ENCODE data around the gene SRRD.

The SRRD gene

DNA sequence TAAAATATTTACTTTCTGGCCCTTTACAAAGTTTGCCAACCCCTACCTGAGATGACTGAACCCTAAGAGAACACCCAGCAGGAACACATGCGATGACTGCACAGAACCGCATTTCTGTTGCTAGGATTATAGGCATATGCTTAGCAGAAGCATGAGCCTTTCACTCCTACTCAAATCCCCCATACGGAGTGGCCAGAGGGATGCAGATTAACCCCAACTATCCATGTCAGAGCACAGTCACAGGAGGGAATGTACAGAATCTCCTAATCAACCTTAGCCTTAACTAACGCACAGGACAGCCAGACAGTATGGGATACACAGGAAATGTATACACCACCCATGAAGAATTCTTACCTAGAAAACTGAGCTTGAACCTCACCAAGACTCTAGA is 6.3 kb upstream of the SRRD start:
- Histone ChIP-seq H3K27ac (no peak overlapping the region), H3K4me3 (IDR thresholded peaks at IDR 0.05; ENCODE audit: insufficient read depth, low read depth, low read length) (no peak overlapping the region), H3K4me1 (ENCODE audit: low read depth, poor library complexity, severe bottlenecking) (peaks cover 26% of the 10 kb centered on the region), H3K36me3 (ENCODE audit: insufficient read depth) (no peaks in the 10 kb centered on the region), H2AFZ (ENCODE audit: low read depth) (no peak overlapping the region), H4K20me1 (ENCODE audit: insufficient read depth) (no peaks in the 10 kb centered on the region), H3K9ac (no peak overlapping the region), H3K27me3 (ENCODE audit: insufficient read depth, low read depth) (no peaks in the 10 kb centered on the region), H3K79me2 (ENCODE audit: insufficient read depth, low read depth) (peaks cover 4% of the 10 kb centered on the region; the same call in 1 of the 2 replicates), H3K4me2 (no peak overlapping the region)
- TF ChIP-seq, protein P1, sequence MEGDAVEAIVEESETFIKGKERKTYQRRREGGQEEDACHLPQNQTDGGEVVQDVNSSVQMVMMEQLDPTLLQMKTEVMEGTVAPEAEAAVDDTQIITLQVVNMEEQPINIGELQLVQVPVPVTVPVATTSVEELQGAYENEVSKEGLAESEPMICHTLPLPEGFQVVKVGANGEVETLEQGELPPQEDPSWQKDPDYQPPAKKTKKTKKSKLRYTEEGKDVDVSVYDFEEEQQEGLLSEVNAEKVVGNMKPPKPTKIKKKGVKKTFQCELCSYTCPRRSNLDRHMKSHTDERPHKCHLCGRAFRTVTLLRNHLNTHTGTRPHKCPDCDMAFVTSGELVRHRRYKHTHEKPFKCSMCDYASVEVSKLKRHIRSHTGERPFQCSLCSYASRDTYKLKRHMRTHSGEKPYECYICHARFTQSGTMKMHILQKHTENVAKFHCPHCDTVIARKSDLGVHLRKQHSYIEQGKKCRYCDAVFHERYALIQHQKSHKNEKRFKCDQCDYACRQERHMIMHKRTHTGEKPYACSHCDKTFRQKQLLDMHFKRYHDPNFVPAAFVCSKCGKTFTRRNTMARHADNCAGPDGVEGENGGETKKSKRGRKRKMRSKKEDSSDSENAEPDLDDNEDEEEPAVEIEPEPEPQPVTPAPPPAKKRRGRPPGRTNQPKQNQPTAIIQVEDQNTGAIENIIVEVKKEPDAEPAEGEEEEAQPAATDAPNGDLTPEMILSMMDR (conservative IDR thresholded peaks at IDR 0.05; ENCODE audit: low read depth, low read length) = no peak

DNA sequence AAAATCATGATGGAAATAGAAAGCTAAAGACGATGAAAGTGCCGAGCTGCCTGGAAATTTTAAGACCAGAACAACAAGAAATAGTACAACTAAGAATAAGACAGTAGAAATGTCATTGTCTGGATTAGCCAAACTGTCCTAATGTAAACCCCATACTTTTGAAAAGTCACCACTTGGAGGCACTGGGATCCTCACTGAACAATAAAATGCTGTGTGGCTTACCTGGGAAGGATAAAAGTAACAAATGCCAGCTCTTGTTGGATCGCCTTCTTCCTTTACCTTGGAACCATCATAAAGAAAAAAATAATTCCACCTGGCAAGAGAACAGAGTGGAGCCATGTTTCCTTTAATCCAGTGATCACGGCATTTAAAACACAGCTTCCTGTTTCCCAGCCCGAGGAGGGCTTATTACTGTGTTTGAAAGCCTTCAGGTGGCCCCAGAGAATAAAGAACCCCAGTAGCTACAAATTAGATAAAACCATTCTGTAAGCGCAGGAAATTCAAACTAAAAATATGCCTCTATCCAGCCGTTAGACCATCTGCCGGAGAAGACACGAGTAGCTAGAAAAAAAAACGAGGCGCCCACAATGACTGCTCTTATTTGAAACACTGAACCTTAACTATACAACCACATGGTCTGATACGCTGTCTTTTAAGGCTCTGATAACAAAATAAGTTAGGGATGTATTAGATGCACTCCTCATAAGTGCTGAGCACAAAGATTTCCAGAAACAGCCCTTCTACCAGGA is 4.5 kb upstream of the SRRD start:
- Histone ChIP-seq H3K36me3 (ENCODE audit: insufficient read depth) (no peaks in the 10 kb centered on the region), H3K4me3 (IDR thresholded peaks at IDR 0.05; ENCODE audit: insufficient read depth, low read depth, low read length) (no peak overlapping the region), H3K27ac (no peak overlapping the region), H3K4me2 (no peak overlapping the region), H2AFZ (ENCODE audit: low read depth) (no peak overlapping the region), H3K4me1 (ENCODE audit: low read depth, poor library complexity, severe bottlenecking) (peaks cover 31% of the 10 kb centered on the region), H4K20me1 (ENCODE audit: insufficient read depth) (no peaks in the 10 kb centered on the region), H3K79me2 (ENCODE audit: insufficient read depth, low read depth) (peaks cover 16% of the 10 kb centered on the region; the same call in 1 of the 2 replicates), H3K27me3 (ENCODE audit: insufficient read depth, low read depth) (no peaks in the 10 kb centered on the region), H3K9ac (no peak overlapping the region)
- TF ChIP-seq, protein P1 (conservative IDR thresholded peaks at IDR 0.05; ENCODE audit: low read depth, low read length) = no peak

DNA sequence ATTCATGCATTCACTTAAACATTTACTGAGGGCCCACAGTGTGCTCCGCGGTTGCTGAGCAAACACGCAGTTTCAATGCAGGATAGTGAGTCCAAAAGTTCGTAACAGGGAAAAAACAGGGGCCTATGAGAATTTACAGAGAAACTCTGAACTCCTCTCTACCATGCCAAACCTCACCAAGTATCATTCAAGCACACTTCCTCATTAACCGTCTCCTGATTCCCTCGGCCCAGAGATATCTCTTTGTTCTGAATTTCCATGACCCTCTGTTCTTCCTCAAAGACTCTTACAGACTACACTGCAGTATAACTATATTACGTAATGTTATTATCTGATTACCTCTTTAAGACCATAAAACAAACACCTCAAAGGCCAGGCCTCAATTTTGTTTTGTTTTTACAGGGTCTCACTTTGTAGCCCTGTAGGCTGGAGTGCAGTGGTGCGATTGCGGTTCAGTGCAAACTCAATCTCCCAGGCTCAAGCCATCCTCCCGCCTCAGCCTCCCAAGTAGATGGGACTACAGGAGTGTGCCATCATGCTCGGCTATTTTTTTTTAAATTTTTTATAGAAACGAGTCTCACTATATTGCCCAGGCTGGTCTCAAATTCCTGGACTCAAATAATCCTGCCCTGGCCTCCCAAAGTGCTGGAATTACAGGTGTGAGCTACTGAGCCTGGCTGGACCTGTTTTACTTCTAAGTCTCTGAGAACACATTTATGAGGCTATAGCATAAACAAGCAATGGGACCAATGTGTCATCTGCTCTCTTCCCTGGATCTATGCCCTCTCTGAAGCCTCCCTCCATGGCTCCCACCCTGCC is 3.7 kb upstream of the SRRD start:
- Histone ChIP-seq H3K27me3 (ENCODE audit: insufficient read depth, low read depth) (no peaks in the 10 kb centered on the region), H3K9ac (no peak overlapping the region), H3K4me2 (no peak overlapping the region), H3K27ac (no peak overlapping the region), H3K36me3 (ENCODE audit: insufficient read depth) (no peaks in the 10 kb centered on the region), H3K79me2 (ENCODE audit: insufficient read depth, low read depth) (peaks cover 22% of the 10 kb centered on the region; the same call in 1 of the 2 replicates), H4K20me1 (ENCODE audit: insufficient read depth) (no peaks in the 10 kb centered on the region), H3K4me3 (IDR thresholded peaks at IDR 0.05; ENCODE audit: insufficient read depth, low read depth, low read length) (no peak overlapping the region), H3K4me1 (ENCODE audit: low read depth, poor library complexity, severe bottlenecking) (peaks cover 24% of the 10 kb centered on the region), H2AFZ (ENCODE audit: low read depth) (no peak overlapping the region)
- TF ChIP-seq, protein P1 (conservative IDR thresholded peaks at IDR 0.05; ENCODE audit: low read depth, low read length) = no peak

DNA sequence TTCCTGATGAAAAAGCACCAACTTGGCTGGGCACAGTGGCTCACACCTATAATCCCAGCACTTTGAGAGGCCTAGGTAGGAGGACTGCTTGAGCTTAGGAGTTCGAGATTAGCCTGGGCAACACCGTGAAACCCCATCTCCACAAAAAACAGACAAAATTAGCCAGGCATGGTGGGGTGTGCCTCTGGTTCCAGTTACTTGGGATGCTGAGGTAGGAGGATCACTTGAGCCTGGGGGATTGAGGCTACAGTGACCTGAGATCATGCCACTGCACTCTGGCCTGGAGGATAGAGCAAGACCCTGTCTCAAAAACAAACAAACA is 3.1 kb upstream of the SRRD start:
- H3K27ac ChIP-seq = no peak overlapping the region
- H3K9ac ChIP-seq = no peak overlapping the region
- H3K36me3 ChIP-seq (ENCODE audit: insufficient read depth) = no peaks in the 10 kb centered on the region
- peaks cover 28% of the 10 kb centered on the region; the same call in 1 of the 2 replicates for H3K79me2 ChIP-seq (ENCODE audit: insufficient read depth, low read depth)
- no peak overlapping the region for H3K4me3 ChIP-seq (IDR thresholded peaks at IDR 0.05; ENCODE audit: insufficient read depth, low read depth, low read length)
- no peak overlapping the region for H2AFZ ChIP-seq (ENCODE audit: low read depth)
- no peaks in the 10 kb centered on the region for H4K20me1 ChIP-seq (ENCODE audit: insufficient read depth)
- TF ChIP-seq, protein P1 (conservative IDR thresholded peaks at IDR 0.05; ENCODE audit: low read depth, low read length) = no peak
- H3K27me3 ChIP-seq (ENCODE audit: insufficient read depth, low read depth) = no peaks in the 10 kb centered on the region
- no peak overlapping the region for H3K4me2 ChIP-seq
- H3K4me1 ChIP-seq (ENCODE audit: low read depth, poor library complexity, severe bottlenecking) = peaks cover 28% of the 10 kb centered on the region
